SK-N-SH treated with all-trans-retinoic acid at 6 μM for 48 hours (cell line): ENCODE data around the gene SCUBE2.

Source experiments
- ATAC-seq: fragments of 200-7000 bp; cut with Tn5 transposase; 3 replicates; pipeline ENCODE4 v1.9.1; 2020; ENCODE audit warnings: mild to moderate bottlenecking, moderate library complexity
- ARNTL ChIP-seq: fragments of 450-650 bp; formaldehyde crosslinking; IDR thresholded peaks from 2 replicates; pipeline ENCODE4 v1.5.0; 2020; ENCODE audit warnings: low read depth, mild to moderate bottlenecking, moderate library complexity, borderline replicate concordance
- BACH2 ChIP-seq: fragments of 250-450 bp; sonication (Bioruptor Pico); IDR thresholded peaks from 2 replicates; pipeline ENCODE4 v1.9.0; 2021; ENCODE audit warnings: mild to moderate bottlenecking, borderline replicate concordance
- CSDC2 ChIP-seq: fragments of 250-450 bp; sonication (Bioruptor Pico); IDR thresholded peaks from 2 replicates; pipeline ENCODE4 v1.5.0; 2020; ENCODE audit warnings: mild to moderate bottlenecking, moderate library complexity
- ESRRG ChIP-seq: fragments of 250-450 bp; sonication (Bioruptor Pico); IDR thresholded peaks from 2 replicates; pipeline ENCODE4 v1.6.1; 2021; ENCODE audit warnings: mild to moderate bottlenecking
- GLIS3 ChIP-seq: fragments of 250-450 bp; sonication (Bioruptor Pico); IDR thresholded peaks from 2 replicates; pipeline ENCODE4 v1.5.0; 2020; ENCODE audit warnings: mild to moderate bottlenecking, moderate library complexity
- ISL1 ChIP-seq: fragments of 250-450 bp; sonication (Bioruptor Pico); IDR thresholded peaks from 2 replicates; pipeline ENCODE4 v2.1.2; 2022; ENCODE audit warnings: mild to moderate bottlenecking, moderate library complexity
- OSR1 ChIP-seq: fragments of 250-450 bp; sonication (Bioruptor Pico); IDR thresholded peaks from 2 replicates; pipeline ENCODE4 v1.8.0; 2022; ENCODE audit warnings: moderate library complexity, mild to moderate bottlenecking, inconsistent platforms
- PPARA ChIP-seq: fragments of 250-450 bp; sonication (Bioruptor Pico); IDR thresholded peaks from 2 replicates; pipeline ENCODE4 v1.5.0; 2020; ENCODE audit warnings: mild to moderate bottlenecking, borderline replicate concordance
- SNAI2 ChIP-seq: fragments of 250-450 bp; sonication (Bioruptor Pico); IDR thresholded peaks from 2 replicates; pipeline ENCODE4 v1.5.0; 2020; ENCODE audit warnings: mild to moderate bottlenecking, moderate library complexity
- TCF4 ChIP-seq: fragments of 250-450 bp; sonication (Bioruptor Pico); IDR thresholded peaks from 2 replicates; pipeline ENCODE4 v1.8.0; 2021; ENCODE audit warnings: mild to moderate bottlenecking, moderate library complexity, borderline replicate concordance
- TOX ChIP-seq: fragments of 250-450 bp; sonication (Bioruptor Pico); IDR thresholded peaks from 2 replicates; pipeline ENCODE4 v1.8.0; 2021; ENCODE audit warnings: mild to moderate bottlenecking, moderate library complexity, borderline replicate concordance
- ZC3H10 ChIP-seq: fragments of 250-450 bp; sonication (Bioruptor Pico); IDR thresholded peaks from 2 replicates; pipeline ENCODE4 v1.5.1; 2021; ENCODE audit warnings: mild to moderate bottlenecking, moderate library complexity
- ZFP3 ChIP-seq: fragments of 250-450 bp; sonication (Bioruptor Pico); IDR thresholded peaks from 2 replicates; pipeline ENCODE4 v1.5.0; 2020; ENCODE audit warnings: mild to moderate bottlenecking, moderate library complexity
- ZFP30 ChIP-seq: fragments of 450-650 bp; formaldehyde crosslinking; IDR thresholded peaks from 2 replicates; pipeline ENCODE4 v1.5.0; 2022; ENCODE audit warnings: mild to moderate bottlenecking, moderate library complexity
- ZNF565 ChIP-seq: fragments of 450-650 bp; formaldehyde crosslinking; conservative IDR thresholded peaks from 2 replicates; pipeline ENCODE4 v1.5.0; 2020; ENCODE audit warnings: low read depth, mild to moderate bottlenecking, moderate library complexity
- ZNF70 ChIP-seq: fragments of 450-650 bp; formaldehyde crosslinking; IDR thresholded peaks from 2 replicates; pipeline ENCODE4 v1.5.0; 2020; ENCODE audit warnings: mild to moderate bottlenecking, moderate library complexity
- TF ChIP-seq, protein P1 (sequence below): fragments of 250-450 bp; sonication (Bioruptor Pico); IDR thresholded peaks from 2 replicates; pipeline ENCODE4 v1.5.1; 2021; ENCODE audit warnings: mild to moderate bottlenecking, moderate library complexity
- TF ChIP-seq, protein P2 (sequence below): fragments of 250-450 bp; sonication (Bioruptor Pico); IDR thresholded peaks from 2 replicates; pipeline ENCODE4 v1.8.0; 2021; ENCODE audit warnings: low read depth, mild to moderate bottlenecking, moderate library complexity, borderline replicate concordance
- TF ChIP-seq, protein P3 (sequence below): fragments of 250-450 bp; sonication (Bioruptor Pico); IDR thresholded peaks from 2 replicates; pipeline ENCODE4 v1.8.0; 2020; ENCODE audit warnings: mild to moderate bottlenecking, moderate library complexity, borderline replicate concordance
- TF ChIP-seq, protein P4 (sequence below): fragments of 250-450 bp; sonication (Bioruptor Pico); IDR thresholded peaks from 2 replicates; pipeline ENCODE4 v1.5.1; 2020; ENCODE audit warnings: low read depth, mild to moderate bottlenecking, moderate library complexity
- TF ChIP-seq, protein P5 (sequence below): fragments of 250-450 bp; sonication (Bioruptor Pico); IDR thresholded peaks from 2 replicates; pipeline ENCODE4 v1.5.0; 2020; ENCODE audit warnings: mild to moderate bottlenecking, moderate library complexity

The SCUBE2 gene

DNA sequence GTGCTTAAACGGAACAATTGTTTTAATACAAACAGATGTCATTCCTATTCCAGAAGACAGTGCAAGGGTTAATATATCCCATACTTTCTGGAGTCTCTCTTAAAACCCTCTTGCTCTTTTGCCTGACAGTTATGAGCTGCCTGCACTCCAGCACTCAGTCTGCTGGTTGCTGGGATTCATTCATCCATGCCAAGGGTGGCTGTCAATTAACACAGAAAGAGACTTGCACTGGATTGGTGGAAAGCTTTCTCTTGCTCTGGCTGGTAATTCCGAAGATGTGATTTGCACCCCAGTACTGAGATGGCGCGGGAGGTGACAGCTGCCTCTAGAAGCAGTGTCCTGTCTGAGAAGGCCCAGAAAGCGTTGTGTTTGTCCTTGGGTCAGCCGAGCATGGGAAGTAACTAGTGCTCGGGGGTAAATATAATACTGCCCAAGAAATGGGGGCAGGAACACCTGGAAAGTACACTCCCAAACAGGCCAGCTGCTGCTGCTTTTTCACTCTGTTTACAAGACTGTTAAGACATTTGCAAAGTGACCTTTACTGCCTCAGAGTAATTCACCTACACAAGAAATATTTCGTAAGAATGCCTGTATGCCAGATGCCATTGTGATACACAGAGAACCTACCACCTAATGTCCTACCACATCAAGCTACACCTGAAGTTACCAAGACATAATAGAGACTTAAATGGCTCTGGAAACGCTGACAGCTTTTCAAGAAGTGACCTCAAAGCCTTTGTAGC lies 20.5 kb downstream of the SCUBE2 start:
- TF ChIP-seq CSDC2 (CRISPR knock-in tag) (no peak), ZNF70 (no peak), ZC3H10 (CRISPR knock-in tag) (no peak), TCF4 (CRISPR knock-in tag) (no peak), OSR1 (CRISPR knock-in tag) (no peak), ZFP30 (CRISPR knock-in tag) (no peak), ARNTL (no peak), GLIS3 (CRISPR knock-in tag) (no peak), PPARA (CRISPR knock-in tag) (no peak), TOX (CRISPR knock-in tag) (no peak)
- TF ChIP-seq, protein P1, sequence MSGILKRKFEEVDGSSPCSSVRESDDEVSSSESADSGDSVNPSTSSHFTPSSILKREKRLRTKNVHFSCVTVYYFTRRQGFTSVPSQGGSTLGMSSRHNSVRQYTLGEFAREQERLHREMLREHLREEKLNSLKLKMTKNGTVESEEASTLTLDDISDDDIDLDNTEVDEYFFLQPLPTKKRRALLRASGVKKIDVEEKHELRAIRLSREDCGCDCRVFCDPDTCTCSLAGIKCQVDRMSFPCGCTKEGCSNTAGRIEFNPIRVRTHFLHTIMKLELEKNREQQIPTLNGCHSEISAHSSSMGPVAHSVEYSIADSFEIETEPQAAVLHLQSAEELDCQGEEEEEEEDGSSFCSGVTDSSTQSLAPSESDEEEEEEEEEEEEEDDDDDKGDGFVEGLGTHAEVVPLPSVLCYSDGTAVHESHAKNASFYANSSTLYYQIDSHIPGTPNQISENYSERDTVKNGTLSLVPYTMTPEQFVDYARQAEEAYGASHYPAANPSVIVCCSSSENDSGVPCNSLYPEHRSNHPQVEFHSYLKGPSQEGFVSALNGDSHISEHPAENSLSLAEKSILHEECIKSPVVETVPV (CRISPR knock-in tag), result no peak
- TF ChIP-seq, protein P2, sequence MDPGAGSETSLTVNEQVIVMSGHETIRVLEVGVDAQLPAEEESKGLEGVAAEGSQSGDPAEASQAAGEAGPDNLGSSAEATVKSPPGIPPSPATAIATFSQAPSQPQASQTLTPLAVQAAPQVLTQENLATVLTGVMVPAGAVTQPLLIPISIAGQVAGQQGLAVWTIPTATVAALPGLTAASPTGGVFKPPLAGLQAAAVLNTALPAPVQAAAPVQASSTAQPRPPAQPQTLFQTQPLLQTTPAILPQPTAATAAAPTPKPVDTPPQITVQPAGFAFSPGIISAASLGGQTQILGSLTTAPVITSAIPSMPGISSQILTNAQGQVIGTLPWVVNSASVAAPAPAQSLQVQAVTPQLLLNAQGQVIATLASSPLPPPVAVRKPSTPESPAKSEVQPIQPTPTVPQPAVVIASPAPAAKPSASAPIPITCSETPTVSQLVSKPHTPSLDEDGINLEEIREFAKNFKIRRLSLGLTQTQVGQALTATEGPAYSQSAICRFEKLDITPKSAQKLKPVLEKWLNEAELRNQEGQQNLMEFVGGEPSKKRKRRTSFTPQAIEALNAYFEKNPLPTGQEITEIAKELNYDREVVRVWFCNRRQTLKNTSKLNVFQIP (CRISPR knock-in tag), result no peak
- TF ChIP-seq, protein P3, sequence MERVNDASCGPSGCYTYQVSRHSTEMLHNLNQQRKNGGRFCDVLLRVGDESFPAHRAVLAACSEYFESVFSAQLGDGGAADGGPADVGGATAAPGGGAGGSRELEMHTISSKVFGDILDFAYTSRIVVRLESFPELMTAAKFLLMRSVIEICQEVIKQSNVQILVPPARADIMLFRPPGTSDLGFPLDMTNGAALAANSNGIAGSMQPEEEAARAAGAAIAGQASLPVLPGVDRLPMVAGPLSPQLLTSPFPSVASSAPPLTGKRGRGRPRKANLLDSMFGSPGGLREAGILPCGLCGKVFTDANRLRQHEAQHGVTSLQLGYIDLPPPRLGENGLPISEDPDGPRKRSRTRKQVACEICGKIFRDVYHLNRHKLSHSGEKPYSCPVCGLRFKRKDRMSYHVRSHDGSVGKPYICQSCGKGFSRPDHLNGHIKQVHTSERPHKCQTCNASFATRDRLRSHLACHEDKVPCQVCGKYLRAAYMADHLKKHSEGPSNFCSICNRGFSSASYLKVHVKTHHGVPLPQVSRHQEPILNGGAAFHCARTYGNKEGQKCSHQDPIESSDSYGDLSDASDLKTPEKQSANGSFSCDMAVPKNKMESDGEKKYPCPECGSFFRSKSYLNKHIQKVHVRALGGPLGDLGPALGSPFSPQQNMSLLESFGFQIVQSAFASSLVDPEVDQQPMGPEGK, result no peak
- no peak for ATAC-seq

DNA sequence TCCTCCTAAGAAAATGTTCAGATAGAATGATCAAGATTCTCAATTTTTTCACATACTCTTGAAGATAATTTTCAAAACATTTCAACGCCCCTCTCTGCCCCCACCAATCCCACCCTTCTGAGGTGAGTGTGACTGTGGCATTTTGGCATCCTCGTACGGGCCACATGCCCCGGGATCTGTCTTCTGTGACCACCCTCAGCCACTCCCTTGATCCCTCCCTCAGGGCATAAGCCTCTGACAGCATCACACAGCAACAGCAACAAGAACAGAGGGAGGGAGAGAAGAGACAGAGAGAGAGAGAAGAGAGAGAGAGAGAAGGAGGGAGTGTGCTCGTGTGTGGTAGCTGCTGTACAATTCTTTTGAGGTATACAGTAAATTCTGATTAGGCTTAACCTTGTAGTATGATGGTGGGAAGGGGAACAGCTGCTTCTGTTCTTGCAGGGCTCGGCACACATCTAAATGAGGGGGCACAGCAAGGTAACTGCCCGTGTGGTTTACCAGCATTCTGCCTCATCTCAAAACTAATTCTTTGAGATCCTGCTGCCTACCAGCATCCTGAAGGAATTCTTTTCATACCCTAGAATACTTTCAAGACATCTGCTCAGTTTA lies 21.4 kb downstream of the SCUBE2 start:
- TF ChIP-seq GLIS3 (CRISPR knock-in tag) (no peak), CSDC2 (CRISPR knock-in tag) (no peak), PPARA (CRISPR knock-in tag) (no peak), BACH2 (CRISPR knock-in tag) (no peak)
- TF ChIP-seq, protein P4, sequence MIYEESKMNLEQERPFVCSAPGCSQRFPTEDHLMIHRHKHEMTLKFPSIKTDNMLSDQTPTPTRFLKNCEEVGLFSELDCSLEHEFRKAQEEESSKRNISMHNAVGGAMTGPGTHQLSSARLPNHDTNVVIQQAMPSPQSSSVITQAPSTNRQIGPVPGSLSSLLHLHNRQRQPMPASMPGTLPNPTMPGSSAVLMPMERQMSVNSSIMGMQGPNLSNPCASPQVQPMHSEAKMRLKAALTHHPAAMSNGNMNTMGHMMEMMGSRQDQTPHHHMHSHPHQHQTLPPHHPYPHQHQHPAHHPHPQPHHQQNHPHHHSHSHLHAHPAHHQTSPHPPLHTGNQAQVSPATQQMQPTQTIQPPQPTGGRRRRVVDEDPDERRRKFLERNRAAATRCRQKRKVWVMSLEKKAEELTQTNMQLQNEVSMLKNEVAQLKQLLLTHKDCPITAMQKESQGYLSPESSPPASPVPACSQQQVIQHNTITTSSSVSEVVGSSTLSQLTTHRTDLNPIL (CRISPR knock-in tag), result no peak
- ATAC-seq, result no peak

DNA sequence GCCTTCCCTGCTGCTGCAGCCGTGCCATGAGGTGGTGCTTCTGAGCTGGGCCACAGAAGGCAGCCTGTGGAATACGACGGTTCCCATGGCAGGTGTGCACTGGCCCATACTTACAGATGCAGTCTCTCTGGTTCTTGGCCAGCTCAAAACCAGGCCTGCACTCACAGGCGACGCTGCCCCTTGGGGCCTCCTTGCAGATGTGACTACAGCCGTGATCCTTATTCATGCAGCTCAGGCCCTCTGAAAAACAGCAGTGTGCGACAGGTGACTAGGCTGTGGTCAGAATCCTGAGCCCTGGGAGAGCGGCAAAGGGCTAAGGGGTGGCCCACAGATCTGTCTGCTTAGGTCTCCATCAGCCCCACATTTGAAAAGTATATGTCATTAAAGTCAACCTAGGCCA lies 22.1 kb downstream of the SCUBE2 start:
- ATAC-seq, result no peak
- TF ChIP-seq BACH2 (CRISPR knock-in tag), result no peak
- no peak for TF ChIP-seq SNAI2 (CRISPR knock-in tag)
- TF ChIP-seq, protein P5, sequence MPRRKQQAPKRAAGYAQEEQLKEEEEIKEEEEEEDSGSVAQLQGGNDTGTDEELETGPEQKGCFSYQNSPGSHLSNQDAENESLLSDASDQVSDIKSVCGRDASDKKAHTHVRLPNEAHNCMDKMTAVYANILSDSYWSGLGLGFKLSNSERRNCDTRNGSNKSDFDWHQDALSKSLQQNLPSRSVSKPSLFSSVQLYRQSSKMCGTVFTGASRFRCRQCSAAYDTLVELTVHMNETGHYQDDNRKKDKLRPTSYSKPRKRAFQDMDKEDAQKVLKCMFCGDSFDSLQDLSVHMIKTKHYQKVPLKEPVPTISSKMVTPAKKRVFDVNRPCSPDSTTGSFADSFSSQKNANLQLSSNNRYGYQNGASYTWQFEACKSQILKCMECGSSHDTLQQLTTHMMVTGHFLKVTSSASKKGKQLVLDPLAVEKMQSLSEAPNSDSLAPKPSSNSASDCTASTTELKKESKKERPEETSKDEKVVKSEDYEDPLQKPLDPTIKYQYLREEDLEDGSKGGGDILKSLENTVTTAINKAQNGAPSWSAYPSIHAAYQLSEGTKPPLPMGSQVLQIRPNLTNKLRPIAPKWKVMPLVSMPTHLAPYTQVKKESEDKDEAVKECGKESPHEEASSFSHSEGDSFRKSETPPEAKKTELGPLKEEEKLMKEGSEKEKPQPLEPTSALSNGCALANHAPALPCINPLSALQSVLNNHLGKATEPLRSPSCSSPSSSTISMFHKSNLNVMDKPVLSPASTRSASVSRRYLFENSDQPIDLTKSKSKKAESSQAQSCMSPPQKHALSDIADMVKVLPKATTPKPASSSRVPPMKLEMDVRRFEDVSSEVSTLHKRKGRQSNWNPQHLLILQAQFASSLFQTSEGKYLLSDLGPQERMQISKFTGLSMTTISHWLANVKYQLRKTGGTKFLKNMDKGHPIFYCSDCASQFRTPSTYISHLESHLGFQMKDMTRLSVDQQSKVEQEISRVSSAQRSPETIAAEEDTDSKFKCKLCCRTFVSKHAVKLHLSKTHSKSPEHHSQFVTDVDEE (CRISPR knock-in tag), result no peak
- TF ChIP-seq ZFP3 (CRISPR knock-in tag), result no peak
- TF ChIP-seq, protein P4 (CRISPR knock-in tag), result no peak
- TF ChIP-seq, protein P3, result no peak
- no peak for TF ChIP-seq CSDC2 (CRISPR knock-in tag)
- no peak for TF ChIP-seq ISL1 (CRISPR knock-in tag)
- no peak for TF ChIP-seq ZNF565 (CRISPR knock-in tag)
- TF ChIP-seq TOX (CRISPR knock-in tag), result no peak
- no peak for TF ChIP-seq PPARA (CRISPR knock-in tag)
- no peak for TF ChIP-seq OSR1 (CRISPR knock-in tag)
- no peak for TF ChIP-seq ZNF70
- TF ChIP-seq, protein P1 (CRISPR knock-in tag), result no peak
- TF ChIP-seq GLIS3 (CRISPR knock-in tag), result no peak
- TF ChIP-seq ESRRG (CRISPR knock-in tag), result no peak
